ENCODE measurements around the gene PPP2R2B.

PPP2R2B gene

DNA sequence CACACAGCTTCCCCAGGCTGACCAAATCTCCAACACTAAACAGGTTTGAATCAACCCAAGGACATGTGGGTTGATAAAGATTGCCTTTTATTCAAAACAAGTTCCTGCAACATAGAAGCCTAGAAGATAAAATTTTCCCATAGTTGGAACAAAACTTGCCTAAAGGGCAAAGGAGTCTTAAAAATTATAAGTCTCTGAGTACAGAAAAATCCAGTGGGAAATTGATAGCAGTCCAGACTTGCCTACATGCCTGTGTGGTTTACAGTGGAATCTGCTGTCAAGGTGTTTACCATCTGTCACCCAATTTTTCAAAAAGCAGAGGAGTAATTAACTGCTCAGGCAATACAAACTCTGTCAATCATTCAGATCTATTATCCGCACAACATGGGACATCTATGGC is 168.2 kb downstream of the PPP2R2B start:
- DNase-seq (ENCODE audit: low read depth in 1 of 2, low spot score in 1 of 2) = no peak
- no peak for TF ChIP-seq JUND (IDR thresholded peaks at IDR 0.05; ENCODE audit: low read depth)
- in situ Hi-C loops (cut with HindIII; ENCODE audit: low pct_unique_long_range_greater_than_20kb, low sequenced_read_pairs) = no loop called here

DNA sequence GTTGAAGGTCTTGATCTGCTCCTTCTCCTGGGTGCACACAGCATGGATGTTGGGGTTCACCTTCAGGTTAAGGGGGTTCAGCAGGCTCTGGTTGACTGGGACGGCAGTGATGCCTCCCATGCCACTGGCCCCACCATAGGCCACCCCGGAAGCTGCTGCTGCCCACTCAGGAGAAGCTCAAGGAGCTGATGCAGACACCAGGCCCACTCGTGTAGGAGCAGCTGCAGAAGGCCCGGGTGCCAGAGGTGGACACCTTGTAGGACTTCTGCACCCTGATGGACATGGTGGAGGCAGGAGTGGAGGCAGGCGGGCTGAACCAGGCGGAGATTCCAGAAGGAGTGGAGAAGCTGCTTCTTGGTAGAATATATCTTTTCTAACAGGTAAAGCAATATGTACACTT is 171.2 kb downstream of the PPP2R2B start:
- in situ Hi-C loops (cut with HindIII; ENCODE audit: low pct_unique_long_range_greater_than_20kb, low sequenced_read_pairs) = no loop called here
- no peak for TF ChIP-seq JUND (IDR thresholded peaks at IDR 0.05; ENCODE audit: low read depth)
- no peak for DNase-seq (ENCODE audit: low read depth in 1 of 2, low spot score in 1 of 2)

DNA sequence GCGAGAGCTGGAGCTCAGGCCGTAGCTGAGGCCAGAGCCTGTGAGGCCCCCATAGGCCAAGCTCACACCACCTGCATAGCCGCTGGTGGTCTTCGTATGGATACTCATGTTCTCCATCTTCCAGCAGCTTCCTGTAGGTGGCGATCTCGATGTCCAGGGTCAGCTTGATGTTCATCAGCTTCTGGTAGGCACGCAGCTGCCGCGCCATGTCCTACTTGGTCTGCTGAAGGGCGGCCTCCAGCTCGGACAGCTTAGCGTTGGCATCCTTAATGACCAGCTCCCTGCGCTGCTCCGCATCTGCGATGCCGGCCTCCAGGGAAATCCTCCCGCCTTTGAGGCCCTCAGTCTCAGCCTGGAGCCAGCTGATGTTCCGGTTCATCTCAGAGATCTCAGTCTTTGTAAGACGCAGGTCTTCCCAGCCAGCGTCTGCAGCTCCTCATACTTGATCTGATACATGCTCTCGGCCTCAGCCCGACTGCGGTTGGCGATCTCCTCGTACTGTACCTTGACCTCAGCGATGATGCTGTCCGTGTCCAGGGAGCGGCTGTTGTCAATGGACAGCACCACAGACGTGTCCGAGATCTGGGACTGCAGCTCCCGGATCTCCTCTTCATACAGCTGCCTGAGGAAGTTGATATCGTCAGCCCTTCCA is 172.1 kb downstream of the PPP2R2B start:
- DNase-seq (ENCODE audit: low read depth in 1 of 2, low spot score in 1 of 2) = no peak
- TF ChIP-seq JUND (IDR thresholded peaks at IDR 0.05; ENCODE audit: low read depth) = no peak
- in situ Hi-C loops (cut with HindIII; ENCODE audit: low pct_unique_long_range_greater_than_20kb, low sequenced_read_pairs) = no loop called here

DNA sequence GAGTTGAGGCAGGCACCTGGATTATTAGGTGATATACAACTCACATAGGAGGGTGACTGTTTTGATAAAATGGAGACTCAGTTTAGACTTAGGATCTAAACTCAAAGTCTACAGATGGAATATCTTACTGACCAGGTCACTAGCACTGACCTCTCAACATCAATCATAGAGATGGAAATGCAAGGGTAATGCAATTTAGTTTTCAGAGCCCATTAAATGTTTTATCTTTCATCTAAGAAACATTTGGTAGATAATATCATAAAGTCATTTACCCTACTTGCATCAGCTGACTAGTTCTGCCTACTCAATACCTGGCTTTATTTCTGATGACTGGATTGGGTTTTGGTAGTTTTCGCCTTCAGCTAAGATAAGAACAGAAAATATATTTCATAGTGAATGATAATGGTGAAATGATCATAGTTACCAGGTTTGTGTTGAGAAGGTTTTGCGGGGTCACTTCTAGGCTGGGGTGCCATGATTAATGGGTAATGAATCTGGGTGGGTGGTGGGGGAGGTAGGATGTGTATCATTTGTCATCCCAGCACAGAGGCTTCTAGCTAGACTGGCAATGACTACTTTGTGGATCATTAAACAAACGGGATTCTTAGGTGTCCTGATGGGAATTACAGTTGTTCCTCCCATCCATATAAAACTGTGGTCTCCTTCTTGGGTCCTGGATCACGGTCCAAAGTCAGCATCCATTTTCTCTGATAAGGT is 173.4 kb downstream of the PPP2R2B start:
- no peak for TF ChIP-seq JUND (IDR thresholded peaks at IDR 0.05; ENCODE audit: low read depth)
- no peak for DNase-seq (ENCODE audit: low read depth in 1 of 2, low spot score in 1 of 2)
- in situ Hi-C loops (cut with HindIII; ENCODE audit: low pct_unique_long_range_greater_than_20kb, low sequenced_read_pairs) = no loop called here

DNA sequence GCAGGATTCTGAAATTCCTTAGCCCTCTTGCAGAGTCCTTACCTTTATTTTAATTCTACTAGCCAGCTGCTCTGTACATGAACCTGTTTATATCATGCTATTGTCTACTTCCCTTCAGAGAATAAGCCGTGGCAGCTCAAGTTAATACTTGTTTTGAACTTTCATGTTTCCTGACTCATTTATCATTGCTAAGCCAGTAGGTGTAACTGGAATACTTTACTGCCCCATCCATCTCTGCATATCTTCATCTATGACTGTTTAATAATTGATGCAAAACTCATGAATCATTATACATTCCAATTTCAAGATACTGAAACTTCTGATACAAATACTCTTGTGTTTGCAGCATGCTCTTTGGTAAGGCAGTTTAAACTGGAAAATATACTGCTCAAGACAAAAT is 174.7 kb downstream of the PPP2R2B start:
- DNase-seq (ENCODE audit: low read depth in 1 of 2, low spot score in 1 of 2) = no peak
- no peak for TF ChIP-seq JUND (IDR thresholded peaks at IDR 0.05; ENCODE audit: low read depth)
- in situ Hi-C loops (cut with HindIII; ENCODE audit: low pct_unique_long_range_greater_than_20kb, low sequenced_read_pairs) = no loop called here

DNA sequence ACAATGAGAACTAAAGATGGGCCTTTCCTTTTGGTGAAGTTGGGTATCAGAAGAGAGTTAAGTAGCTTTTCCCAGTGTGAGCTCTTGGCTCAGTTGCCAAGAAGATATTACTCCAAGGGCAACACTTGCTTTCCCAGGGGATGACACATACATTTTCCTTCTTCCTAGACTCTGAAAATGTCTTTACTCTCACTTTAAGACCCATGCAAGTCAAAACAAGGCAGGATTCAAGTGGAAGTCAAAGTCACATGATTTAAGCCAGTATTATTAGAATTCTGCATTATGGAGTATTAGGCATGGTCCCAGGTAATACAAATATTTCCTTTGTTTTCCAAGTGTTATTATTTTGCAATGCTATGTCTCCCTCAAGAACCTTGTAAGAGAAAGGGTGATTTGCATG is 175.1 kb downstream of the PPP2R2B start:
- no peak for TF ChIP-seq JUND (IDR thresholded peaks at IDR 0.05; ENCODE audit: low read depth)
- in situ Hi-C loops (cut with HindIII; ENCODE audit: low pct_unique_long_range_greater_than_20kb, low sequenced_read_pairs) = no loop called here
- no peak for DNase-seq (ENCODE audit: low read depth in 1 of 2, low spot score in 1 of 2)

DNA sequence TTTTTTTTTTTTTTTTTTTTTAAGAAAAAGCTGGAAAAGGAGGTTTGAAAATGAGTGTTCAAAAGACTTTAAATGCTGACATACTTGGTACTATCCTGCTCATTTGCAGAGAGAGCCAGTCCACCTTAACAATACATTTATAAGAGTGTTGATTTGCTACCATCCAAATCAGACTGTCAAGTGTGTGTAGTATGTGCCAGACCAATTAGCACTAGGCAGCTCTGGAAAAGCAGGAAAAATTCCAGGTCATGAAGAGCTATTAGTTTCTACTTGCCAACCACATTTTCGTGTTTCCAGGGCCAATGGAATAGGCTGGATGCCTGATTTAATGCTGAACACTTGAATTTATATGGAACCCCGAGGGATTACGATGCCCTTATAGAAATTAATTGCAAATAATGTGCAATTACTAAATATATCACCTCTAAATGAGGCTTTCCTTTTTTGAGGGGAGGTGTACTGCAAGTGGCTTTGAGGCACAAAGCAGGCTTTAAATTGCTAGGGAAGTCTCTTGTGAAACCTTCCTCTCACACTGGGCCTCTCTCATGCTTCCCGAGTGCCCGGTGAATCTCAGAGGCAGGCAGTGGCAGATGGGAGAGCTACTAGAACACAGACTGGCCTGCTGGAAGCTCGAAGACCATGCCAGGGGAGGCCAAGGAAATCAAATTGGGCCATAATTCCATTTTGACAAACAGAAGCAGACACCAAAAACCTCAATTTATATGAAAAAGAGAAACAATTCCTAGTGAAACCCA is 178.7 kb downstream of the PPP2R2B start:
- TF ChIP-seq JUND (IDR thresholded peaks at IDR 0.05; ENCODE audit: low read depth) = no peak
- in situ Hi-C loops (cut with HindIII; ENCODE audit: low pct_unique_long_range_greater_than_20kb, low sequenced_read_pairs) = no loop called here
- DNase-seq (ENCODE audit: low read depth in 1 of 2, low spot score in 1 of 2) = no peak

DNA sequence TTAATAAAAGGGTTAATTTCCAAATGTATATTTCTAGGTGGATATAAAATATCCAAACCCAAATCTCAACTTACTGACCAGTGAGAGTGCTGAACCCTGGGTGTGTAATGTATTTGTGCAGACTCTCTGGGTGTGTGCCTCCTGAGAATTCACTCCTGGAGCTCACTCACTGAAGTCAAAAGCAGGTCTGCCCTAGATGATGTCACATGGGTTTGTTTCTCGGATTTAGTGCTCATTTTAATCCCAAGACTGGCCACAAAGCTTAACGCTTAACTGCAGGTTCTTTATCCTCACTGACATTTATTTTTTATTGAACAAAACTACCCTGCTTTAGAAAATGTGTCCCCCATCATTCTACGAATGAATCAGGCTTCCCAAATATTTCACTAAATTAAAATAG is 179.4 kb downstream of the PPP2R2B start:
- no peak for TF ChIP-seq JUND (IDR thresholded peaks at IDR 0.05; ENCODE audit: low read depth)
- no peak for DNase-seq (ENCODE audit: low read depth in 1 of 2, low spot score in 1 of 2)
- in situ Hi-C loops (cut with HindIII; ENCODE audit: low pct_unique_long_range_greater_than_20kb, low sequenced_read_pairs) = no loop called here

DNA sequence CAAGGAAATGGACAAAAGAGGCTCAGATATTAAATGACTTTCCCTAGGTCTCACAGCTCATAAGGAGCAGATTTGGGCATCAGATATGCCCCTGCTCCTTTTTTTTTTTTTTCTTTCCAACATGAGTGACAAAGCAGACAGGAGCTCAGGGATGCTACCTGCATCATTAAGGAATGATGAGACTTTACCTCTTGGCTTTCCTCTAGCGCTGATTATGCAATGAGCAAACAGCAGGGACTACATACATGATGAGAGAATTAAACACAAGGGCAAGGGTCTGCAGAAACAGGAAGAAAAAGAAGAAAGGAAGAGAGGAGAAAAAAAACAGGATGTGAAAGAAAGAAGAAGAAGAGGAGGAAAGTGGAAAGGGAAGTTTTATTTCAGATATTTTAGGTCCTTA is 179.9 kb downstream of the PPP2R2B start:
- no peak for TF ChIP-seq JUND (IDR thresholded peaks at IDR 0.05; ENCODE audit: low read depth)
- no peak for DNase-seq (ENCODE audit: low read depth in 1 of 2, low spot score in 1 of 2)
- in situ Hi-C loops (cut with HindIII; ENCODE audit: low pct_unique_long_range_greater_than_20kb, low sequenced_read_pairs) = no loop called here

DNA sequence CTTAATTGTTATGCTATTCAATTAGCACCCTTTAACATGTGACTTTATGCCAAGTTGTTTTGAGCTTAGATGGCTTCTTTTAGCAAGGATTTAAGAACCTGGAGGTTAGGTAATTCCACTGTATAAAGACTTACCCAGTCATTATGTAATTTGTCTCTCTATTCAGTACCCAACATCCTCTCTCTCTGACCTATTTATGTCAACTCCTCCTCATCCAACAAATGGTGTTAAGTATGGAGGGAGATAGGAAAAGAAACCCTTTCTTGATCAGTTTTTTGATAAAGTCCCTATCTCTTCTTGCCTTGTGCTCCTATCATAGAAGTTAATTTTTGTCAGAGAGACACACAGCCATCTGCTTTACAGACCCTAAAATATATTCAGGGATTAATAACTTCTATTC is 181.3 kb downstream of the PPP2R2B start:
- no peak for TF ChIP-seq JUND (IDR thresholded peaks at IDR 0.05; ENCODE audit: low read depth)
- in situ Hi-C loops (cut with HindIII; ENCODE audit: low pct_unique_long_range_greater_than_20kb, low sequenced_read_pairs) = no loop called here

DNA sequence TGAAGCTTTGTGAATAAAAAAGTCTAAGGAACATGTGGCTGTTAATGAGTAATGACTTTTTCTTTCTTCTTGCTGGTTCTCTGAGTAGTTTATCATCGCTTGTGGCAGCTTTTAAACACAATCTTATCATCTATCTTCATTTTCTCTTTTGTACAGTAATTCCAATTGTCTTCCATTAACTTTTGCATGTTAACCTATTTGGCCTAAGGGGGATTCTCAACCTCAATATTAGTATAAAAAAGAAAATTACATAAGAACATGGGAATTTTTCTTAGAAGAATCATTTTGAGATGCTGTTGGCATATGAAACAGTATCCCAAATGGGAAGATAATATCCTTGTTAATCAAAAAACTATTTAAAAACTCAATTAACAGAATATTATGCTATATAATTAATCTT is 182.9 kb downstream of the PPP2R2B start:
- TF ChIP-seq JUND (IDR thresholded peaks at IDR 0.05; ENCODE audit: low read depth) = no peak
- no peak for DNase-seq (ENCODE audit: low read depth in 1 of 2, low spot score in 1 of 2)
- in situ Hi-C loops (cut with HindIII; ENCODE audit: low pct_unique_long_range_greater_than_20kb, low sequenced_read_pairs) = no loop called here

More for the DNA sequence above, 181.3 kb downstream of the PPP2R2B start:
- no peak for DNase-seq (ENCODE audit: low read depth in 1 of 2, low spot score in 1 of 2)

DNA sequence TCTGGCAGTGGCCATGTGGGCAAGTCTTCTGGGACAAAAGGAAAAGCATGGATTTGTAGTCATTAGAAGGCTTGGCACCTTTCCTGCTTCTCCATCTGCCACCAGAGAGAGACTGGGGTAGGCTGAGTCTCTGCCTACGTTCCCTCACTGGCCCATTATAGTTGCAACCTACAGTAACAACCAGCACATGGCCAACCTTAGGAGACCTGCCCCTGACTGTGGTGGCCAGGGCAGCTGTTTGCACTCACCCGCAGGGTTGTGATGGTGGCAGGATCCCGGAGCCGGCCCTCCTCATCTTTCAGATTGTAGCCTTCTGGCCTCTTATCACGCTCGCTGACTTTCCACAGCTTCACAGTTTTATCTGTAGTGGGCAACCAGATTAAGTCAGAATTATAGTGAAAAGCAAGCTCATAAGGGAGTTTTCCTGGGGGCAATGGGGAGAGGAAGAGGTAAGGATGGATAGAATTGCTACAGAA is 187.6 kb downstream of the PPP2R2B start:
- in situ Hi-C loops (cut with HindIII; ENCODE audit: low pct_unique_long_range_greater_than_20kb, low sequenced_read_pairs) = no loop called here
- TF ChIP-seq JUND (IDR thresholded peaks at IDR 0.05; ENCODE audit: low read depth) = no peak

DNA sequence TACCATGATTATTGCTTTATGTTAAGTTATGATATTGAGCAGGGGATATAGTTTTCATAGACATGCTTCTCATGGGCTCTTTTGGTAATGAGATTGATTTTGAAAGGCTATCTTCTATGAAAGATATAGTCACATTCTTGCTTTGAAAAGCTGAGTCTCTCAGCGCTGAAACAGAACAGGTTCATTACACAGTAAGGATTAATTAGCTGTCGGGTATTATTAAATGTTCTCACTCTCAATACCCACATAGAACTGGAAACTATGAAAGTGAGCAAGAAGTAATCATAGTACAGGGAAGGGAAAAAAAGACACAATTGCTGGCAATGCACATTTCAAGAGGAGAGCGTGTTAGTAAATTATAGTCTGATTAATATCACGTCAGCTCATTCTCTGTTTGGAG is 190.9 kb downstream of the PPP2R2B start:
- TF ChIP-seq JUND (IDR thresholded peaks at IDR 0.05; ENCODE audit: low read depth) = no peak
- DNase-seq (ENCODE audit: low read depth in 1 of 2, low spot score in 1 of 2) = no peak
- in situ Hi-C loops (cut with HindIII; ENCODE audit: low pct_unique_long_range_greater_than_20kb, low sequenced_read_pairs) = no loop called here

More for the DNA sequence above, 187.6 kb downstream of the PPP2R2B start:
- DNase-seq (ENCODE audit: low read depth in 1 of 2, low spot score in 1 of 2) = no peak
